GM12872 (cell line): Measurements from ENCODE around the gene CPSF4L.

Experiments
- CTCF ChIP-seq: IDR thresholded peaks from 3 replicates; pipeline ENCODE4 v1.5.1; 2011; ENCODE audit warnings: low read depth, mild to moderate bottlenecking, low read length, moderate library complexity; ENCODE audit not compliant: insufficient read depth

CPSF4L gene

DNA sequence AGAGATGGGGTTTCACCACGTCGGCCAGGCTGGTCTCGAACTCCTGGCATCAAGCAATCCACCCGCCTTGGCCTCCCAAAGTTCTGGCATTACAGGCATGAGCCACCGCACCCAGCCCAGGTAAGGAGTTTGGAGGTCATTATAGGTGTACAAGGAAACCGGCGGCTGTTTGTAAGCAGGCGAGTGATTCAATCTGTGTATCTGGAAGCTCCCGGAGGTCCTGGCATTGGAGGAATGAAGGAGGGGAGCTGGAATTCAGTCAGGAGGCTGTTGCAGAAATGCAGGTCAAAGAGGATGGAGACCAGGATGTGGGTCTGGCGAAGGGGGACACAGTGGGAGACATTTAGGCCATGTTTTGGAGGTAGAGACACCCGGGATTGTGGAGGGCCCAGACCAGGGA is 31.4 kb upstream of the CPSF4L start:
- no peak for TF ChIP-seq CTCF

GRCh38 chr17:73292031-73292531 is 30.4 kb upstream of the CPSF4L start:
- TF ChIP-seq CTCF = no peak

DNA sequence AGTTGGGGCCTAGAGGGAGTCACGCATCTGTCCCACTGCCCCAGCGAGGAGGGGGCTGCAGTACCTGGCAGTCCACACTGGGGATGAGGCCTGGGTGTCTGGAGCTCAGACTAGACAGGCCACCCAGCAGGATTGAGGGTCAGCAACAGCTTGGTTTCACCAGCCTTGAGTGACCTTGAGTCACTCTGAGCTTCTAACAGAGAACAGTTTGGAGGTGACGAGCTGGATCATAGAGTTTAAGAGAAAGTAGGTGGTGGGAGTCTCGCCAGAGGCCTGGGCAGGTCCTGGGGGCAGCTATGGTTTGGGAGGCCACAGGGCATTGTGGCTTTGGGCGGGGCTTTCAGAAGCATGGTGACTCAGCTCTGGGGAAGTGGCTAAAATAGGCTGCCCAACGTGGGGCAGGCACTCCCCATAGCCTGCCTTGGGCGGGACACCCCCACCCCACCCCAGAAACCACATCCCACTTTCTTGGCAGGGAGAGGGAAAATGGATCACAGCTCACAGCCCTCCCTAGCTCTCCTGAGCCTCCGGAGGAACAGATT is 29.7 kb upstream of the CPSF4L start:
- TF ChIP-seq CTCF = no peak

DNA sequence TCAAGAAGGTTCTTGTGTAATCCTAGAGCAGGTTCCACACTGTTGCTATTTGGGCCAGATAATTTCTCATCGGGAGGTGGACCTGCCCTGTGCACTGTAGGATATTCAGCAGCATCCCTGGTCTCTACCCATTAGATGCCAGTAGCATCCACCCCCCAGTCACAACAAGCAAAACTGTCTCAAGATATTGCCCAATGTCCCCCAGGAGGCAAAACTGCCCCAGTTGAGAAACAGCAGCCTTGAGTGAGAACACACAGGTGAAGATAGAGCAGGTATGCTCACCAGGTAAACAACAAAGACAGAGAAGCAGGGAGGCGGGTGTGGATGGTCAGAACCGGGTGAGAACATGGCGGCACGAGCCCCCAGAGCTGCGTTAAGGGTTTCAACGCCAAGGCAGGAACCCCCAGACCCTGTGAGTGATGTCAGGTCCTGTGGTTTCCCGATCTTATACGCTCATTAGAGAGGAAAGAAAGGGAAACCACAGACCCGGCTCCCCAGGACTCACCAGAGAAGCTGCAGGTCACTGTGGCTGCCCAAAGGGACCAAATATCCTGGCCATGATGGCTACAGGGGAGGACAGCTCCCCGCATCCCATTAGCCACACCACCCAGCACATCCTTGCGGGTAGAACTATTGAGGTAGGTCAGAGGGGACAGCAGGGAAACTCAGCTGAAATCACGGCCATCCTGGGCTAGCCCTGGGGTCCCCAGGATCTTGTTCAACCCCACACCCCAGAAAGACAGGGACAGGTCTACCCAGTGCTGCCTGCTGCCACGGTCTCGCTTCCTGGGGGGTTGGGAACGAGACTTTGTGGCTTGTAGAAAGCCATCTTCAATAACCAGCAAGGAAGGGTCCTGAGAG is 28.9 kb upstream of the CPSF4L start:
- TF ChIP-seq CTCF = no peak

DNA sequence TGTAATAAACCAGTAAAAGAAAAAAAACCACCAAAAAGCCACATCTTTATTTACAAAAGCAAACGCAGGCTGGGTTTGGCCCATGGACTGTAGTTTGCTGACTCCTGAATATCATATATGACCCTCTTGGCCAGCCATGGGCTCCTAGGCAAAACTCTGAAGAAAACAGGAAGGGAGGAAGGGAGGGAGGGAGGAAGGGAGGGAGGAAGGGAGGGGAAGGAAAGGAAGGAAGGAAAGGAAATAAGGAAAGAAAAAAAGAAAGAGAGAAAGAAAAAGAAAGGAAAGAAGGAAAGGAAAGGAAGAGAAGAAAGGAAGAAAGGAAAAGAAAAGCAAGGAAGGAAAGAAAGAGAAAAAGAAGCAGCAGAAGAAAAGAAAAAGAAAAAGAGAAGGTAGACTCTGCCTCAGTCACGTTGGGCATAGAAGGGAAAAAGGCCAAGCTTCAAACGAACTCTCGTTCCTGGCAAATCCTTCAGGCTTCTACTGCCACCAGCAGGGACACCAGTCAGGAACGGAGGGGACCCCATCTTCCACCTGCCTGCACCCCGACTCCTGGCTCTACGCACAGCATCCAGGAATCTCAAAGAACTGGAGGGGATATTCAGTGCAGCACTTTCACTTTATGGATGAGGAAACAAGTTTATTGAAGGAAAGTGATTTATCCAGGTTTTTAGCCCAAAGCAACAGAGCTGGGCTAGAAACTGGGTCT is 28.0 kb upstream of the CPSF4L start:
- TF ChIP-seq CTCF = no peak

- no peak for TF ChIP-seq CTCF
Measured at GRCh38 chr17:73288534-73289302, 27.0 kb upstream of the CPSF4L start.
